ENCODE results near the gene PELI3. TPM values are rescaled to one million over a fixed set of nuclear protein-coding genes. Genes with fewer than 3 reads are reported as not detected.

PELI3 gene
- total RNA-seq, 2 donors from 2014 or later: 12.7 to 20.7 TPM

DNA sequence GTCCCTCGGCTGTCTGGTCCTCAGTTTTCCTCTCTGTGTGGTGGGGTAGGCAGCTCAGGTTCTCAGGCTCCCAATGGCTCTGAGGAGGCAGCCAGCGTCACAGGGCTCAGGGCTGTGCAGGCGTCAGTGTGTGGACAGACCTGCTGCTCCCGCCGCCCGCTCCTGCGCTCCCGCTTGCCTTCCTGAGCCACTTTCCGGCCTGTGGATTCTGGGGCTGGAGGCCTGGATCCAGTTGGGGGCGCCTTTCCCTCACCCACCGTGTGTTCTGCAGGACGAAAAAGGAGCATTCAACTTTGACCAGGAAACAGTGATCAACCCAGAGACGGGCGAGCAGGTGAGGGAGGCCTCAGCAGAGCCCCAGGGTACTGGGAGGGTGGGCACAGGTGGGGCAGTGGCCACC is 28.2 kb downstream of the PELI3 start:
- TF ChIP-seq, protein P1, sequence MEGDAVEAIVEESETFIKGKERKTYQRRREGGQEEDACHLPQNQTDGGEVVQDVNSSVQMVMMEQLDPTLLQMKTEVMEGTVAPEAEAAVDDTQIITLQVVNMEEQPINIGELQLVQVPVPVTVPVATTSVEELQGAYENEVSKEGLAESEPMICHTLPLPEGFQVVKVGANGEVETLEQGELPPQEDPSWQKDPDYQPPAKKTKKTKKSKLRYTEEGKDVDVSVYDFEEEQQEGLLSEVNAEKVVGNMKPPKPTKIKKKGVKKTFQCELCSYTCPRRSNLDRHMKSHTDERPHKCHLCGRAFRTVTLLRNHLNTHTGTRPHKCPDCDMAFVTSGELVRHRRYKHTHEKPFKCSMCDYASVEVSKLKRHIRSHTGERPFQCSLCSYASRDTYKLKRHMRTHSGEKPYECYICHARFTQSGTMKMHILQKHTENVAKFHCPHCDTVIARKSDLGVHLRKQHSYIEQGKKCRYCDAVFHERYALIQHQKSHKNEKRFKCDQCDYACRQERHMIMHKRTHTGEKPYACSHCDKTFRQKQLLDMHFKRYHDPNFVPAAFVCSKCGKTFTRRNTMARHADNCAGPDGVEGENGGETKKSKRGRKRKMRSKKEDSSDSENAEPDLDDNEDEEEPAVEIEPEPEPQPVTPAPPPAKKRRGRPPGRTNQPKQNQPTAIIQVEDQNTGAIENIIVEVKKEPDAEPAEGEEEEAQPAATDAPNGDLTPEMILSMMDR (IDR thresholded peaks at IDR 0.05): no peak
- no peak overlapping the region for H3K4me3 ChIP-seq
- DNase-seq (ENCODE audit: low spot score): no peak

DNA sequence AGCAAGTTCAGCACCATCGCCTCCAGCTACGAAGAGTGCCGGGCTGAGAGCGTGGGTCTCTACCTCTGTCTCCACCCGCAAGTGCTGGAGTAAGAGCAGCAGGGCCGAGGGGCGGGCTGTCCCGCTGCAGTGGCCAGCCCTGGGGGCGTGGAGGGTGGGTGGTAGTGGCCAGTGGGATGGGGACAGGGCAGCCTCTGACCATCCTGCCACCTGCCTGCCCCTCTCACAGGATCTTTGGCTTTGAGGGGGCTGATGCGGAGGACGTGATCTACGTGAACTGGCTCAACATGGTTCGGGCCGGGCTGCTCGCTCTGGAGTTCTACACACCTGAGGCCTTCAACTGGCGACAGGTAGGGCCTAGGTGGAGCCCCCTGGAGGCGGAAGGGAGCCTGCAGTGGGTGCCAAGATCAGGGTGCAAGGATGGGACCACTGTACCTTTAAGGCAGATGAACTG is 28.7 kb downstream of the PELI3 start:
- Histone ChIP-seq H3K9me3 (no peaks in the 10 kb centered on the region), H3K27ac (no peak overlapping the region), H3K4me1 (no peaks in the 10 kb centered on the region), H3K4me3 (no peak overlapping the region), H3K36me3 (peaks cover 6% of the 10 kb centered on the region), H3K27me3 (no peaks in the 10 kb centered on the region)
- TF ChIP-seq, protein P1 (IDR thresholded peaks at IDR 0.05): no peak
- DNase-seq (ENCODE audit: low spot score): no peak

More for the DNA sequence above, 28.2 kb downstream of the PELI3 start:
- Histone ChIP-seq H3K27ac (no peak overlapping the region), H3K27me3 (no peaks in the 10 kb centered on the region), H3K4me1 (no peaks in the 10 kb centered on the region), H3K9me3 (no peaks in the 10 kb centered on the region), H3K36me3 (peaks cover 6% of the 10 kb centered on the region)

DNA sequence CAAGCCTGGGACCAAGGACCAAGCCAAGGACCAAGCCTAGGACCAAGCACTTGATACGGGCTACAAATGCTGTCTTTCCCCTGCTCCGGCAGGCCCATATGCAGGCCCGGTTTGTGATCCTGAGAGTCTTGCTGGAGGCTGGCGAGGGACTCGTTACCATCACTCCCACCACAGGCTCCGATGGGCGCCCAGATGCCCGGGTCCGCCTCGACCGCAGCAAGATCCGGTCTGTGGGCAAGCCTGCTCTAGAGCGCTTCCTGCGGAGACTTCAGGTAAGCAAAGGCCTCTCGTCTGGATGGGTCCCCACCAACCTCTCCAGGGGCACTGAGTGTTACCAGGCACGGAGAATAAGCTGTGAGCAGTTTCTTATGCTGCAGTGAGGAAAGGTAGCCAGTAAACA is 30.5 kb downstream of the PELI3 start:
- peaks cover 6% of the 10 kb centered on the region for H3K36me3 ChIP-seq
- TF ChIP-seq, protein P1 (IDR thresholded peaks at IDR 0.05): no peak
- no peak for DNase-seq (ENCODE audit: low spot score)
- H3K4me3 ChIP-seq: no peak overlapping the region
- H3K4me1 ChIP-seq: no peaks in the 10 kb centered on the region
- no peaks in the 10 kb centered on the region for H3K27me3 ChIP-seq
- no peak overlapping the region for H3K27ac ChIP-seq
- no peaks in the 10 kb centered on the region for H3K9me3 ChIP-seq

DNA sequence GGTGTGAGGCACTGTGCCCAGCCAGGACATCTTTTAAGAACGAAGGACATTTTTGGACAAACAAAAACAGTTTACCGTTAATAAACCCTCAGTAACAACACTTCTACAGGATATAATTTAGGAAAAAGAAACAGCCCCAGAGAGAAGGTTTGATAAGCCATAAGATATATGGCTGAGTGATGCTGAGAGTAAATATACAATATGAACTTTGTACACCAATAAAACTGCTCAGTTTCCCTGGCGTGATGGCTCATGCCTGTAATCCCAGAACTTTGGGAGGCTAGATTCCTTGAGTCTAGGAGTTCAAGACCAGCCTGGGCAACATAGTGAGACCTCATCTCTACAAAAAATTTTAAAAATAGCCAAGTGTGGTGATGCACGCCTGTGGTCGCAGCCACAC is 31.8 kb downstream of the PELI3 start:
- Histone ChIP-seq H3K9me3 (no peaks in the 10 kb centered on the region), H3K36me3 (no peaks in the 10 kb centered on the region), H3K27me3 (no peaks in the 10 kb centered on the region), H3K4me3 (no peak overlapping the region), H3K4me1 (no peaks in the 10 kb centered on the region), H3K27ac (no peak overlapping the region)
- TF ChIP-seq, protein P1 (IDR thresholded peaks at IDR 0.05): no peak
- no peak for DNase-seq (ENCODE audit: low spot score)

DNA sequence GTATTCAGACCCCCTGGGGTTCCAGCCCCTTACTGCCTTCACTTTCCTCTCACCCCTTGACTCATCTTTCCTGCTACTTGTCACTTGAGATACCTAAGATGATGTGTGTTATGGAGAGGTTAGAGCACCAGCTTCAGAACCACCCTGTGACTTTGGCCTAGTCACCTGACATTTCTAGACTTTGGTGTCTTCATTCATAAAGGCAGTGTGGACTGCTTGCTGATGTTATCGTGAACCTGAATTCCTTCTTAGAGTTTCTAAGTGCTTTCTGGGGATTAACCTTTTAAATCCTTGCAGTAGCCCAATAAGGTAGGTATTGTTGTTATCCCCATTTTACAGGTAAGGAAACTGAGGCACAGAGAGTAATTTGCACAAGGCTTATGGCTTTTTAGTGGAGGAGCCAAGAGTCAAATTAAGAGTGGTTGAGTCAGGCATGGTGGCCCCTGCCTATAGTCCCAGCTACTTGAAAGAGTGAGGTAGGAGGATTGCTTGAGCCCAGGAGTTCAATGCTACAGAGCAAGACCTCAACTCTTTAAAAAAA is 38.6 kb downstream of the PELI3 start:
- DNase-seq (ENCODE audit: low spot score): no peak
- Histone ChIP-seq H3K27me3 (no peaks in the 10 kb centered on the region), H3K36me3 (no peaks in the 10 kb centered on the region), H3K4me3 (no peak overlapping the region), H3K27ac (no peak overlapping the region), H3K9me3 (no peaks in the 10 kb centered on the region), H3K4me1 (no peaks in the 10 kb centered on the region)
- TF ChIP-seq, protein P1 (IDR thresholded peaks at IDR 0.05): no peak

DNA sequence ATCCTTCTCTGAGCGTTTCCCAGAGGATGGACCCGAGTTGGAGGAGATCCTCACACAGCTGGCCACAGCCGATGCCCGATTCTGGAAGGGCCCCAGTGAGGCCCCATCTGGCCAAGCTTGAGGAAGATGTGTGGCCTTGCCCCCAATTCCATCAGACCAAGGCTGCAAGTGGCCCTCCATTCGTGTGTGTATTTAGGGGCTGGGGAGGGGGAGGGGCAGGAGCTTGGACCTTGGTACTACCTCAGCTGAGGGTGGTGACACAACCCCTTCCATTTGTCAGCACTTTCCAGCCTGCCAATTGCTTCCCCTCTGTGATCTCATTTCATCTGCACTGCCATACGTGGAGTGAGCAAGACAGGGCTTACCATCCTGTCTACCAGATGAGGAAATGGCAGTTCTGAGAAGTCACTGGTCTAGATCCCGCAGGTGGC is 42.4 kb downstream of the PELI3 start:
- Histone ChIP-seq H3K4me3 (no peak overlapping the region), H3K36me3 (no peaks in the 10 kb centered on the region), H3K9me3 (no peaks in the 10 kb centered on the region), H3K4me1 (peaks cover 0 to 11% of the 10 kb centered on the region in 2 donors), H3K27me3 (no peaks in the 10 kb centered on the region), H3K27ac (no peak overlapping the region)
- TF ChIP-seq, protein P1 (IDR thresholded peaks at IDR 0.05): no peak
- no peak for DNase-seq (ENCODE audit: low spot score)
